GM12801 (cell line): ENCODE data around the gene PRRG2.

ENCODE experiments used
- TF ChIP-seq, protein P1 (sequence below): IDR thresholded peaks from one replicate; pipeline ENCODE4 v1.5.1; 2011; ENCODE audit warnings: control low read depth; ENCODE audit not compliant: insufficient read length; ENCODE audit errors: extremely low read depth

Gene PRRG2

GRCh38 chr19:49558591-49558990 lies 22.5 kb upstream of the PRRG2 start:
- TF ChIP-seq, protein P1, sequence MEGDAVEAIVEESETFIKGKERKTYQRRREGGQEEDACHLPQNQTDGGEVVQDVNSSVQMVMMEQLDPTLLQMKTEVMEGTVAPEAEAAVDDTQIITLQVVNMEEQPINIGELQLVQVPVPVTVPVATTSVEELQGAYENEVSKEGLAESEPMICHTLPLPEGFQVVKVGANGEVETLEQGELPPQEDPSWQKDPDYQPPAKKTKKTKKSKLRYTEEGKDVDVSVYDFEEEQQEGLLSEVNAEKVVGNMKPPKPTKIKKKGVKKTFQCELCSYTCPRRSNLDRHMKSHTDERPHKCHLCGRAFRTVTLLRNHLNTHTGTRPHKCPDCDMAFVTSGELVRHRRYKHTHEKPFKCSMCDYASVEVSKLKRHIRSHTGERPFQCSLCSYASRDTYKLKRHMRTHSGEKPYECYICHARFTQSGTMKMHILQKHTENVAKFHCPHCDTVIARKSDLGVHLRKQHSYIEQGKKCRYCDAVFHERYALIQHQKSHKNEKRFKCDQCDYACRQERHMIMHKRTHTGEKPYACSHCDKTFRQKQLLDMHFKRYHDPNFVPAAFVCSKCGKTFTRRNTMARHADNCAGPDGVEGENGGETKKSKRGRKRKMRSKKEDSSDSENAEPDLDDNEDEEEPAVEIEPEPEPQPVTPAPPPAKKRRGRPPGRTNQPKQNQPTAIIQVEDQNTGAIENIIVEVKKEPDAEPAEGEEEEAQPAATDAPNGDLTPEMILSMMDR, result no peak

DNA sequence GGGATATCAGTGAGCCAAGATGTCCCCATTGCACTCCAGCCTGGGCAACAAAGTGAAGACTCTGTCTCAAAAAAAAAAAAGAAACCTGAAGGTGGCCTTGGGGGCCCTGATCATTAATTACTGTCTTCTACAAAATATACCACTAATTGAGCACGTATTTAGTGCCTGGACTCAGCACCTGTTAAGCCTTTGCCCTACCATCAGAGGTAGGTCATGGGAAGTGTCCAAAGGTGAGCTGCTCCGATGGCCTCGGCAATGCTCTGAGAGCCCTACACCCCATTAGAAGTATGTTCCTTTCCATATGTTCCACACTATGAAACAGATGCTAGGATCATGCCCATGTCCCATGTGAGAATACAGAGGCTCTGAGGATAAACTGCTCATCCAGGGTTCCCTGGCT lies 21.7 kb upstream of the PRRG2 start:
- TF ChIP-seq, protein P1, result no peak

DNA sequence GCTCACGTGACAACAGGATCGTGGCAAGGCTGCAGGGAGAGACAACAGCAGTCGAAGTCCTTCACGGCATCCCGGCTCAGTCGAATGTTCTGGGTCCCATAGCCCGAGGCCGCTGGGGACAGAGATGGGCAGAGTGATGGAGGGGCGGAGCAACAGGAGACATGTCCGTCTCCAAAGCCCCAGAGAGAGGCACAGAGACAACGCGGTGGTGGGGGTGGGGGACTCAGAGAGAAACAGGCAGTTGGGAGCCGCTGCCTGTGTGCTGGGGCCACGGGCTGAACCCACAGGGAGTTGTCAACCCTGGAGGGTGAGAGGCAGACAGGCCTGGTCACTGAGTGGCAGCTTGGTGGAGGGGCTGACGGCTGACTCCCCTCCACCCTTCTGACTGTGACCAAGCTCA lies 21.2 kb upstream of the PRRG2 start:
- TF ChIP-seq, protein P1, result no peak

GRCh38 chr19:49560358-49560900 lies 20.7 kb upstream of the PRRG2 start:
- TF ChIP-seq, protein P1, result no peak

DNA sequence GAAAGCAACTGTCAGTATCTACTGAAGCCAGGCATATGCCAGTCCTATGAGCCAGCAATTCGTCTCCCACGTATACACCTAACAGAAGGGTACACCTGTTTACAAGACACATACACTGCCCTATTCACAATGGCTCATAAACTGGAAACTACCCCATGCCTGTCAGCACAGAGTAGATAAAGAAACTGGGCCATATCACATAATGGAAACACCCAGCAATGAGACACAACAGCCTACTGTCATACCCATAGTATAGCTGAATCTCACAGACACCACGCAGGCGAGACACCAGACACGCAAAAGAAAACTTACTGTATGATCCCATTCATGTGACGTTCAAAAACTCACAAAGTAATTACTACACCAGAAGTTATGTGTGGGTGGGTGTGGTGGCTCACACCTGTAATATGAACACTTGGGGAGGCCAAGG lies 16.5 kb upstream of the PRRG2 start:
- TF ChIP-seq, protein P1, result no peak

- TF ChIP-seq, protein P1, result no peak
Measured at GRCh38 chr19:49565261-49565660, 15.9 kb upstream of the PRRG2 start.

DNA sequence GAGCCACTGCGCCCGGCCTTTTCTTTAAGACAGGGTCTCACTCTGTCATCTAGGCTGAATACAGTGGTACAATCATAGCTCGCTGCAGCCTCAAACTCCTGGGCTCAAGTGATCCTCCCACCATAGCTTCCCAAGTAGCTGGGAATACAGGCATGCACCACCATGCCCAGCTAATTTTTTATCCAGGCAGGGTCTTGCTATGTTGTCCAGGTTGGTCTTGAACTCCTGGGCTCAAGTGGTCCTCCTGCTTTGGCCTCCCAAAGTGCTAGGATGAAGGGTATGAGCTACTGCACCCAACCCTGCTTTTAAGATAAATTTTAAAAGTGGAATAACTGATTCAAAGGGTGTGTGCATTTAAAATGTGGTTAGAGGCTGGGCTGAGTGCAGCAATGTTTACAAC lies 14.8 kb upstream of the PRRG2 start:
- TF ChIP-seq, protein P1, result no peak
